ENCODE data around the gene ZBTB45.

The ZBTB45 gene

DNA sequence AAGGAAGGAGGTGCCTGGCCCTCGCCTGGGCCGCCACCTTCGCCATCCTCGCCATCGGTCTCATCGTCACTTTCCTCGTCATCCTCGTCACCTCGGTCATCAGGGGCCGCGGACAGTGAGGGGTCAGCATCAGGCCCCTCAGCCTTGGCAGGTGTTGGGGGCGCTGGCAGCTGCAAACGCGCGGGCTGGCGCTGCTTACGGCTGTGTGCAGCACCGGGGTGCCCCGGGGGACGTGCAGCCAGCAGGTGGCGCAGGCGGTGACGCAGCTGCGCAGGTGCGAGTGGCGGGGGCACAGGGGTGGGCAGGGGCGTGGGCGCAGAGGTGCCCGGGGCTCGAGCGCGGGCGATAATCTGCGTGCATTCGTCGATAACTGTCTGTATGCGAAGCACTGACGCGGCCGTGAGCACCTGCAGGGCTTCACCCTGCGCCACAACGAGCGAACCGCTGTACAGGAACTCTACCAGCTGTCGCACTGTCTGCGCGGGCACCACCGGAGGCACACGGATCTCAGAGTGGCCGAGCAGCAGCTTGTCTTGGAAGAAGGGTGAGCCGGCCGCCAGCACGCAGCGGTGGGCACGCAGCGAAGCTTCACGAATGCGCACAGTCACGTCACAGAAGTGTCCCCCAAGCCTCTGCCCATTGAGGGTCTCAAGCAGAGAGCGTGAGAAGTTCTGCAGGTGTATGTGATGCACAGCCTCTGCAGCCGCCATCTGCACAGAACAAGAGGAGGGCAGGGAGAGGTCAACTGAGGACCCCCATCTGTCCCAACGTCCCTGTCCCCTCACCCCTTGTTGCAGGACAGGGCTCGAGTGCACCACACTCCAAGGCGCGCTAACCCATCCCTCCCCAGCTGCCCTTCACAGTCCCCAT is 2.4 kb downstream of the ZBTB45 start:
- no peaks in the 10 kb centered on the region for H3K27me3 Mint-ChIP-seq (ENCODE audit: low read depth)
- H3K4me3 Mint-ChIP-seq, result peak overlapping the region; percentile 56 to 95 (median 90)
- peaks cover 30% of the 10 kb centered on the region for H3K4me1 Mint-ChIP-seq
- H3K36me3 Mint-ChIP-seq (ENCODE audit: low read depth), result peaks cover 7% of the 10 kb centered on the region
- peak overlapping the region in 1 of 3 experiments; percentile 100 for H3K27ac Mint-ChIP-seq
- TF ChIP-seq, protein P1, sequence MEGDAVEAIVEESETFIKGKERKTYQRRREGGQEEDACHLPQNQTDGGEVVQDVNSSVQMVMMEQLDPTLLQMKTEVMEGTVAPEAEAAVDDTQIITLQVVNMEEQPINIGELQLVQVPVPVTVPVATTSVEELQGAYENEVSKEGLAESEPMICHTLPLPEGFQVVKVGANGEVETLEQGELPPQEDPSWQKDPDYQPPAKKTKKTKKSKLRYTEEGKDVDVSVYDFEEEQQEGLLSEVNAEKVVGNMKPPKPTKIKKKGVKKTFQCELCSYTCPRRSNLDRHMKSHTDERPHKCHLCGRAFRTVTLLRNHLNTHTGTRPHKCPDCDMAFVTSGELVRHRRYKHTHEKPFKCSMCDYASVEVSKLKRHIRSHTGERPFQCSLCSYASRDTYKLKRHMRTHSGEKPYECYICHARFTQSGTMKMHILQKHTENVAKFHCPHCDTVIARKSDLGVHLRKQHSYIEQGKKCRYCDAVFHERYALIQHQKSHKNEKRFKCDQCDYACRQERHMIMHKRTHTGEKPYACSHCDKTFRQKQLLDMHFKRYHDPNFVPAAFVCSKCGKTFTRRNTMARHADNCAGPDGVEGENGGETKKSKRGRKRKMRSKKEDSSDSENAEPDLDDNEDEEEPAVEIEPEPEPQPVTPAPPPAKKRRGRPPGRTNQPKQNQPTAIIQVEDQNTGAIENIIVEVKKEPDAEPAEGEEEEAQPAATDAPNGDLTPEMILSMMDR (IDR thresholded peaks at IDR 0.05; ENCODE audit: unreplicated experiment in 3 of 3), result no peak
- H3K9me3 Mint-ChIP-seq, result no peaks in the 10 kb centered on the region

DNA sequence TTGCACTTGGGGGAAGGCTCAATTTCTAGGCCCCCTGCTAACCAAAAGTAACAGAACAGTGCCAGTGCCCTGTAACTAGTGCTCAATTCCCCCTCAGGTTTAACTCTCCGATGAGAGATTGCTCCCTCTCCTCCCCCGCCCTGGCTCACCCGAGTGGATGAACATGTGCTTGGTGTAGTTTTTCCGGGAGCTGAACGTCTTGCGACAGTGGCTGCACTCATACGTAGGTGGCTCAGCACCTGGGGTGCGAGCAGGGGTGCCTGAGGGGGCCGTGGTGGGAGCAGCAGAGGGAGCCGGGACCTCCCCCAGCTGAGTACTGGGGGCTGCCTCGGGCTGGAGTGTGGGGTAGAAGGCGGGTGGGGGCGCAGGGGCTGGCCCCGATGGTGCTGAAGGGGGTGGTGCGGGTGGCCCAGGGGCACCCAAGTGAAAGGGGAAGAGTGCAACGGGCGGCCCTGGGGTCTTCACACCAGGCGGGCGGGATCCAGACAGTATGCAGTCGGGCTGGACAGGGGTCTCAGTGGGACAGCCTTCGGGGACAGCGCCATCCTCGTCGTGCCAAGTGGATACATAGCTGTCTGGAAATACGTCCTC is 3.3 kb downstream of the ZBTB45 start:
- TF ChIP-seq, protein P1 (IDR thresholded peaks at IDR 0.05; ENCODE audit: unreplicated experiment in 3 of 3), result no peak
- peaks cover 30% of the 10 kb centered on the region for H3K4me1 Mint-ChIP-seq
- peak overlapping the region; percentile 60 to 79 (median 75) for H3K4me3 Mint-ChIP-seq
- no peaks in the 10 kb centered on the region for H3K9me3 Mint-ChIP-seq
- no peaks in the 10 kb centered on the region for H3K27me3 Mint-ChIP-seq (ENCODE audit: low read depth)
- peak overlapping the region in 1 of 3 experiments; percentile 51 for H3K27ac Mint-ChIP-seq
- peaks cover 7% of the 10 kb centered on the region for H3K36me3 Mint-ChIP-seq (ENCODE audit: low read depth)

DNA sequence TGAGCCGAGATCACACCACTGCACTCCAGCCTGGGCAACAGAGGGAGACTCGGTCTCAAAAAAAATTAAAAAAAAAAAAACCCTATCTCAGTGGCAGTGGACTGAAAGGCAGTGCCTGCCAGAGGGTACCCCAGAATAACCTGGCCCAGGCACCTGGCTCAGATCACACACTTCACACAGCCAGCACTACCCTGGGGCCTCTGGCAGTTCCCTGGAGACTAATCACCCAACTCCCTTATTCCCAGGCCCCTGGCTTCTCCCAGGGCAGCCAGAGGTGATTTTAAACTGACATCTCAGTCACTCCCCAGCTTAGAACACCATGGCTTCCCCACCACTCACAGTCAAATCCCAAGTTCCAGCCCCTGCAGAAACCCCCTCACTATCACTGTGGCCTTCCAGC is 4.4 kb downstream of the ZBTB45 start:
- no peaks in the 10 kb centered on the region for H3K27me3 Mint-ChIP-seq (ENCODE audit: low read depth)
- H3K4me1 Mint-ChIP-seq, result peaks cover 25% of the 10 kb centered on the region
- peaks cover 7% of the 10 kb centered on the region for H3K36me3 Mint-ChIP-seq (ENCODE audit: low read depth)
- TF ChIP-seq, protein P1 (IDR thresholded peaks at IDR 0.05; ENCODE audit: unreplicated experiment in 3 of 3), result no peak
- H3K27ac Mint-ChIP-seq, result peak overlapping the region; percentile 19 to 81 (median 51)
- peak overlapping the region; percentile 60 to 79 (median 75) for H3K4me3 Mint-ChIP-seq
- no peaks in the 10 kb centered on the region for H3K9me3 Mint-ChIP-seq

DNA sequence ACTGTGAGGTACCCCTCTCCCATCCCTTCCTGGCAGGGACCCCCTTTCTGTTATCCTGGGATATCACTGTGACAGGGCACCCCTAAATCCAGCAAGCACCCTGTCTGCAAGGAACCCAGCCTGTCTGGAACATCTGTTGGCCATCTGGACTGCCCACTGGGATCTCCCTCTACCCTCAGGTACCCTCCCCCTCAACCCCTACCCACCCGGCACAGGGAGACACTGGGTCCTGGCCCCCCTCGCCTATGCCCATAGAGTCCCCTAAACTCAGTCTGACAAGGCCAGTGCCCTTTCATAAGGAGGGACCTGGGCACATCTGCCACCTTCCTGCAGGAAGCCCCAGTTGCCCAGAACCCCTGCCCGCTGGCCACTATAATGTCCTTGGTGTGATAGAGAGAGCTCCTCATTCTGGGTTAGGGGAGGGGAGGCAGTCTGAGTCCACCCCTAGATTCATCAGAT is 5.0 kb downstream of the ZBTB45 start:
- Mint-ChIP-seq H3K4me1 (peaks cover 19% of the 10 kb centered on the region), H3K36me3 (ENCODE audit: low read depth) (peaks cover 7% of the 10 kb centered on the region), H3K9me3 (no peaks in the 10 kb centered on the region), H3K27me3 (ENCODE audit: low read depth) (no peaks in the 10 kb centered on the region), H3K4me3 (peak overlapping the region; percentile 84 to 90 (median 89)), H3K27ac (peak overlapping the region; percentile 59 to 88 (median 84))
- TF ChIP-seq, protein P1 (IDR thresholded peaks at IDR 0.05; ENCODE audit: unreplicated experiment in 3 of 3), result no peak

DNA sequence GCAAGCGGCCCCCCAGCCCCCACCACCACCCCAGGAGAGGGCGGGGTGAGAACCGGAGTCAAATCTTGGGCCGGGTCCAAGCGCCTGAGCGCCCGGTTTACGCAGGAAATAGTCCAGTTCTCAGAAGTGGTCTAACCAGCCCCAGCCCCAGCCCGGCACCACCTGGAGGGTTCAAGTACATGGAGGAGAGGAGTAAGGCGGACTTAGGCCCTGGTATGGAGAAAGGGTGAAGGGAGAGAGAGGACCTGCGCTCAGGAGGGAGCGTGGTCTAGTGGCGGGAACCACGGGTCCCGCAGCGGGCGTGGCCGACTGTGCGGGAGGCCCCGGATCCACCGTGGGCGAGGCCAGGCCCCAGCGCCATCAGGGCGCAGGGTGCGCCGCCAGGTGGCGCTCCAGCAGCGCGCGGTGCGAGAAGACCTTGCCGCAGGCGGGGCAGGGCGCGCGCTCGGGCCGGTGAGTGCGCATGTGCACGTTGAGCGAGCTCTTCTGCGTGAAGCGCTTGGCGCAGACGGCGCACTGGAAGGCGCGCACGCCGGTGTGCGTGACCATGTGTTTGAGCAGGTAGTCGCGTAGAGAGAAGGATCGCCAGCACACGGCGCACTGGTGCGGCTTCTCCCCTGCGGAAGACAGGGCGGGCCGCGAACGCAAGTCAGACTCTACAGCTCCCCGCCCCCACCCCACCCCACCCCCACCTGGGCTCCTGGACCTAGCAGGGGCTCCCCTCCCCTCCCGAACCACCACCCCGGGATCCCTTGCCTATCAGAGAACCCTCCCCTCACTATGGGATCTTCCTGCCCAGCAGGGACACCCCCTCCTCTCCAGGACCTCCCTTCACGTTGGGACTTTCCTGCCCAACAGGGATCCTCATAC is 5.7 kb downstream of the ZBTB45 start:
- peaks cover 16% of the 10 kb centered on the region for H3K4me1 Mint-ChIP-seq
- TF ChIP-seq, protein P1 (IDR thresholded peaks at IDR 0.05; ENCODE audit: unreplicated experiment in 3 of 3), result peak; percentile 98 to 99 (median 99)
- H3K9me3 Mint-ChIP-seq, result no peaks in the 10 kb centered on the region
- peaks cover 7% of the 10 kb centered on the region for H3K36me3 Mint-ChIP-seq (ENCODE audit: low read depth)
- no peaks in the 10 kb centered on the region for H3K27me3 Mint-ChIP-seq (ENCODE audit: low read depth)
- peak overlapping the region; percentile 59 to 88 (median 84) for H3K27ac Mint-ChIP-seq
- H3K4me3 Mint-ChIP-seq, result peak overlapping the region; percentile 84 to 90 (median 89)

All from nephron (organoid).